ENCODE measurements around the gene ASB10.

The ASB10 gene

DNA sequence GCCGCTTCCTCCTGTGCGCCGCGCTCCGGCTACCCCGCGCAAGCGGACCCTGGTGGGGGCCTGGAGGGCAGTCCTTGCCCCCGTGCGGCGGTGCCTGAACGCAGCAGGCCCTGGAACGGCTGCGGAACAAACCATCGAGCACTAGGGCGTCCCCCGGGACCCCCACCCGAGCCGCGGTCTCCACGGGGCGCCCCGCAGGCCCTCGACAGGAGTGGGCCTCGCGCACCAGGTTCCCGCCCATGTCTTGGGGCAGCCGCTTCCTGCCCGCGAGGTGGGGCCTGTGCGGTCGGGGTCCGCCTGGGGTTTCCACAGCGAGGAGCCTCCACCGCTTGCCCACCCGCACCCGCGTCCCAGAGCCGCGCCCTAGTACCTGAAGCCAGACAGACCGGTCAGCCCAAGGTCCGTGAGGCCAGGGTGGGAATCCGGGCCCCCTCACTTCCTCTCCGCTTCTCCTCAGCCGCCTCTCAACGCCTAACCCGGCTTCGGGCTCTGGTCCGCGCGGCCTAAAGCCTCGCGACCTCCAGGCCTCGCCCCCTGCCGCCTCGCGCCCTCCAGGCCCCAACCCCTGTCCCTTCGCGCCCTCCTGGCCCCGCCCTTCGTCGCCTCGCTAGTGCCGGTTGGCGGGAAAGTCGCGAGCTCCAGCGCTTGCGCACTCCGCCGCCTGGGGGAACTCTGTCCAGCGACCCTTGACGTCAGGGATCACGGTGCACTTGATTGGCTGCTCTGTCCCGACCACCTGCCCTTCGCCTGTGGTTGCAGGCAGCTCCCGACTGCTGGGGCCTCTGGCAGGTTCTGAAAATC is 12.6 kb downstream of the ASB10 start:
- TF ChIP-seq, protein P1, sequence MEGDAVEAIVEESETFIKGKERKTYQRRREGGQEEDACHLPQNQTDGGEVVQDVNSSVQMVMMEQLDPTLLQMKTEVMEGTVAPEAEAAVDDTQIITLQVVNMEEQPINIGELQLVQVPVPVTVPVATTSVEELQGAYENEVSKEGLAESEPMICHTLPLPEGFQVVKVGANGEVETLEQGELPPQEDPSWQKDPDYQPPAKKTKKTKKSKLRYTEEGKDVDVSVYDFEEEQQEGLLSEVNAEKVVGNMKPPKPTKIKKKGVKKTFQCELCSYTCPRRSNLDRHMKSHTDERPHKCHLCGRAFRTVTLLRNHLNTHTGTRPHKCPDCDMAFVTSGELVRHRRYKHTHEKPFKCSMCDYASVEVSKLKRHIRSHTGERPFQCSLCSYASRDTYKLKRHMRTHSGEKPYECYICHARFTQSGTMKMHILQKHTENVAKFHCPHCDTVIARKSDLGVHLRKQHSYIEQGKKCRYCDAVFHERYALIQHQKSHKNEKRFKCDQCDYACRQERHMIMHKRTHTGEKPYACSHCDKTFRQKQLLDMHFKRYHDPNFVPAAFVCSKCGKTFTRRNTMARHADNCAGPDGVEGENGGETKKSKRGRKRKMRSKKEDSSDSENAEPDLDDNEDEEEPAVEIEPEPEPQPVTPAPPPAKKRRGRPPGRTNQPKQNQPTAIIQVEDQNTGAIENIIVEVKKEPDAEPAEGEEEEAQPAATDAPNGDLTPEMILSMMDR (conservative IDR thresholded peaks at IDR 0.05; ENCODE audit: low read depth, low read length) = no peak
- DNase-seq (ENCODE audit: low read depth) = no peak
- H3K4me3 ChIP-seq (ENCODE audit: low read length) = no peak overlapping the region

DNA sequence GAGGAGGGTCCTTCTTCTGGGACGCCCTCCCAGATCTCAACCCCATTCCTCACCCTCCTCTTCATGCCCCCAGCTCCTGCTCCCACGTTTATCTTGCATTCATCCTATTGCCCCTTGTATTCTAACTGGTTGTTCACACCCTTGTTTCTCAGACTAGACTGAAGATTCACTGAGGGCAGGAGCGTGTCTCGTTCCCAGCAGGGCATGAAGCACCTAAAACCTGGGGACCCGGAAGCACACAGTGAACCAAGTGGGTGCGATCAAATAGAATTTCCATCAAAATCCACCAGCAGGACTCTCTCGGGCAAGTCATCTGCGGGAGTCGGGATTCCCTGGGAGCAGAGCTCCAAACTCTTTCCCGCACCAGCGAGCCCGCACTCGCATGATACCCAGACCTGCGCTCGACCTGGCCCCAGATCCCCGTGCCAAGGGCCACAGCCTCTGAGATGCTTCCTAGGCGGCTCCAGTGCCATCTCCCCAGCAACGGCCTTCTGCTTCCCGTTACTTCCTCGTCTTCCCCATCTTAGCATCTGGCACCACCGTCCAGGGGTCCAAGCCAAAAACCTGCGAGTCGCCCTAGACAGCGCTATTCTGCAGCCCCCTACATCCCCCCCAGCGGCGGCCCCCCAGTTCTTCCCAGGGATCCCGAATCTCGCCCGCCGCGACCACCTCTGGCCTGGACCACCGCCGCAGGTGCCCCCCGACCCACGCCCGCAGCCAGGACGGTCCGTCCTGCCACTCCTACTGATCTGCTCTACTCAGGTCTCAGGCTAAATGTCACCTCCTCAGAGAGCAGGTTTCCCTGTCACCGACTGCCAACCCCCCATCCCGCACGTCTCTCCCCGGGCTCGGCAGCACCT is 13.4 kb downstream of the ASB10 start:
- H3K4me3 ChIP-seq (ENCODE audit: low read length) = no peak overlapping the region
- TF ChIP-seq, protein P1 (conservative IDR thresholded peaks at IDR 0.05; ENCODE audit: low read depth, low read length) = no peak
- DNase-seq (ENCODE audit: low read depth) = no peak

DNA sequence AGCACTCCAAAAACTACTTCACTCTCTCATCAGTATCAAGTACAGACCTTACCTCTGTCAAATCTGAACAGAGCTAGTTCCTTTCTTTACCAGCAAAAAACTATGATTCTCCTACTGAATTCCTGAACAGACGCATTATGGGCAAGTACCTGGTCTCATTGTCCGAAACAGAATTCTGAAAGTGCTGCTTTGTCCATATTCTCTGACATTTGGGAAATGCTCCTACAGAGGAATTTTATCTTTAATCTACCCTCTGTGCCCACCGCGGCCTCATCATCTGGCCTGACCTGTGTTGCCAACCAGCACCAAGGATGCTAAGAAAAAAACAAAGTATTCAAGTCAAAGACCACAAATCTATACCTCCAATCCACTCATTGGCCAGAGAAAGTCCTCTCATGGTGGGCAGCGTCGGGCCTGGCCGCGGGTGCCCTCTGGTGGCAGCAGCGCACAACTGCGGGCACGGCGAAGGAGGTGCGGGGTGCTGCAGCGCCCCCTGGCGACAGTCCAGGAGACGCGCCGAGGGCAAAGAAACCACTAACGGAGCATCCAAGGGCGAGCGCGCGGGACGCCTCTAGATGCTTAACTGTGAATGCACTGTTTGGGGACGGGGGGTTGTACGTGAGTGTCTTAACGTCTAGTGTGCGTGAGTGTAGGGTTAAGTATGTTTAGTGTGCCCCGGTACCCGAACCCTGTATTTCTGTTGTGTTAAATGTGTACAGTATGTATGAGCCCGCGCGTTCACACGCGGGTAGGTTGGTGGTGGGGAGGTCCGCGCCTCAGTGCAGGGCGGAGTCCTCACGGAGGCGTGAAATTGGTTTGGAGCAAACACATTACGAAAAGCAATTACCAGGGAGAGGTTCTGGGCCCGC is 14.5 kb downstream of the ASB10 start:
- no peak for DNase-seq (ENCODE audit: low read depth)
- TF ChIP-seq, protein P1 (conservative IDR thresholded peaks at IDR 0.05; ENCODE audit: low read depth, low read length) = peak; percentile 100
- H3K4me3 ChIP-seq (ENCODE audit: low read length) = no peak overlapping the region

DNA sequence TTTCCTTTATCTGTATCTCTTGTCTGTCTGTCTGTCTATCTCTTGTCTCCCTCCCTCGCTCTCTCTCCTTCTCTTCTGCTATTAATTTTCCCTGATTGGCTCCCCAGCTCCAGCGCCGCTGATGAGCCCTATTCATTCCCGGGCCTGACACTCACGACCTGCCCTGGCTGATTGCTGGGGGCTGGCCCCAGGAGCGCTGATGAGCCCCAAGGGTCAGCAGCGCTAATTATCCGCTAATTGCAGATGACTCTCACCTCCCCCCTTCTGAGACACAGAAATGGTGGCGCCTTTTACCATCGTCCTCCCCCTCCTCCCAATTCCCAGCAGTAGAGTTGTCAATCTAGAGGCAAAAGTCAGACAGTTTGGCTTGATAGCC is 18.3 kb downstream of the ASB10 start:
- DNase-seq (ENCODE audit: low read depth) = no peak
- no peak overlapping the region for H3K4me3 ChIP-seq (ENCODE audit: low read length)
- TF ChIP-seq, protein P1 (conservative IDR thresholded peaks at IDR 0.05; ENCODE audit: low read depth, low read length) = no peak

DNA sequence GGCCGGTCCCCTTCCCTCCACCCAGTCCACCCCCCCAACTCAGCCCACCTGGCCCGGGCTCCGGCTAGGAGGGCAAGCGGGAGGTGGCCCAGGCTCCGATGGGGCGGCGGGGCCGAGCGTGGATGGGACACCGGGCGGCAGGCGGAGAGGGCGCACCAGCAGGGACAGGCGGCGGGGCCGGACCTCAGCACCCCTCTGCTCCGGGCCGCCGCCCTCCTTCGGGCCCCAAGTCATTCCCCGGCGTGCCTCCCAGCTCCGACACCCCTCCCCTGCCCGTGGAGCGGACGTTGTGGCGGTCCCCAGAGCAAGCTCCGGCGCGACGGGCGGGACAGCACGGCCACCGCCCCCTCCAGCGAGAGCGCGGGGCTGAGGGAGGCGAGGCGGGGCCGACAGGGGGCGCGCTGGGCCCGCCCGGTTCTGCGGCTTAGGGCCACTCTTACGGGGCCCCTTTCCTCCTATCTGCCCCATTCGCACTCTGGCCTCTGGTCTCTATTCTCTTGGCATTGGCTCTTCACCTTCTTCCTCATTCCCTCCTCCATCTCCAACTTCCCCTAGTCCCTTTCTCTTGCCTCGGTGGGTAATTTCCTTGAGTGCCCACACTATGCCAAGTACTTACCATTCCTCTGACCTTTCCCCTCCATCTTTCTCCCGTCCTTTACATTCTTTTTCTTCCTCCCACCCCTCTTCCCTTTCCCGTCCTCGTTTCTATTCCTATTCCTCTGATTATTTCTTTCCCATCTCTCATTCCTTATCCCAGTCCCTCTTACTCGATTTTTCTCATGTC is 18.9 kb downstream of the ASB10 start:
- DNase-seq (ENCODE audit: low read depth) = no peak
- H3K4me3 ChIP-seq (ENCODE audit: low read length) = no peak overlapping the region
- TF ChIP-seq, protein P1 (conservative IDR thresholded peaks at IDR 0.05; ENCODE audit: low read depth, low read length) = peak; percentile 64
